Stomach (tissue), 4 donors: ENCODE data around the gene MAGEB10.

Experiments used
- CTCF ChIP-seq, 7 experiments: fragments of 450-650 bp in 4 of 7; fragments of 200-600 bp in 3 of 7; sonication (generic) in 3 of 7; IDR thresholded peaks; one replicate each; pipeline ENCODE4 v1.5.1; 2016 to 2019; ENCODE audit warnings: antibody characterized with exemption in 7 of 7, control low read depth in 2 of 7, mild to moderate bottlenecking in 1 of 7
- EP300 ChIP-seq: sonication (generic); formaldehyde crosslinking; IDR thresholded peaks from one replicate; pipeline ENCODE4 v1.6.1; 2017; ENCODE audit warnings: antibody characterized with exemption
- POLR2A ChIP-seq, 4 donors: fragments of 450-650 bp; IDR thresholded peaks; one replicate each; pipeline ENCODE4 v1.6.1; 2016; ENCODE audit warnings: antibody characterized with exemption in 4 of 4, control low read depth in 2 of 4, mild to moderate bottlenecking in 1 of 4, moderate library complexity in 1 of 4
- POLR2AphosphoS5 ChIP-seq, 3 donors: sonication (generic); formaldehyde crosslinking; IDR thresholded peaks; one replicate each; pipeline ENCODE4 v1.6.1; 2016; ENCODE audit warnings: antibody characterized with exemption in 3 of 3

GRCh38 chrX:27815209-27815608 is 7.4 kb downstream of the MAGEB10 start:
- TF ChIP-seq POLR2A (IDR thresholded peaks at IDR 0.05) (no peak), CTCF (IDR thresholded peaks at IDR 0.05) (no peak), POLR2AphosphoS5 (IDR thresholded peaks at IDR 0.05) (no peak), EP300 (no peak)
